Stimulated activated CD8-positive, alpha-beta memory T cell treated with anti-CD3 and anti-CD28 coated beads, Interleukin-7, amount 100 ng/mL, for 4 hours (primary cell): ENCODE results near the gene CEBPA.

Source experiments
- DNase-seq, 2 donors: peaks; one replicate each; pipeline ENCODE4 v3.0.0-alpha.2; 2020; ENCODE audit warnings: low read depth in 2 of 2

Gene CEBPA

DNA sequence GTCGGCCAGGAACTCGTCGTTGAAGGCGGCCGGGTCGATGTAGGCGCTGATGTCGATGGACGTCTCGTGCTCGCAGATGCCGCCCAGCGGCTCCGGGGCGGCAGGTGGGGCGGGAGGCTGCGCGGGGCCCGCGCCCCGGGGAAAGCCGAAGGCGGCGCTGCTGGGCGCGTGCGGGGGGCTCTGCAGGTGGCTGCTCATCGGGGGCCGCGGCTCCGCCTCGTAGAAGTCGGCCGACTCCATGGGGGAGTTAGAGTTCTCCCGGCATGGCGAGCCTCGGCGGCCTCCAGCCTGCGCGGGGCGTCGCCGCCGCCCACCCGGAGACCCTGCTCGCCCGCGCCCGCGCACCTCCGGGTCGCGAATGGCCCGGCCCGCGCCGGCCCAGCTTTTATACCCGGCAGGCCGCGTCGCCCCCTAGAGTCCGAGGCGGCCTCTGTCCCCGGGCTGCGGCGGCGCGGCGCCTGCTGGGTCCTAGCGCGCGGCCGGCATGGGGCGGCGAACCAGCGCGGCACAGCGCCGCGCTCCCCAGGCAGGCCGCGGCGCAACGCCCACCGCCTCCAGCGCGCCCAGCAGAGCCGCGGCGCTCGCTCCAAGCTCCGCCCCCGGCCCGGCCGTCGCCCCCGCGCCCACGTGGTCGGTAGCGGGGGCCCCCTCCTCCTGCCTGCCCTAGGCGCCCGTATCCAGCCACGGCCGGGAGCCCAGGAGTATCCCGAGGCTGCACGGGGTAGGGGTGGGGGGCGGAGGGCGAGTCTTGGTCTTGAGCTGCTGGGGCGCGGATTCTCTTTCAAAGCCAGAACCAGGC is at the start of gene CEBPA:
TSS of gene CEBPA (minus strand) at position 360 of the 799 bp plus-strand sequence. CDS start at position 240, 120 bp downstream.
- DNase-seq: peak in 1 of 2 donors; percentile 66

- no peak for DNase-seq
These were observed 48.4 kb upstream of the CEBPA start for GRCh38 chr19:33350538-33351309.

DNA sequence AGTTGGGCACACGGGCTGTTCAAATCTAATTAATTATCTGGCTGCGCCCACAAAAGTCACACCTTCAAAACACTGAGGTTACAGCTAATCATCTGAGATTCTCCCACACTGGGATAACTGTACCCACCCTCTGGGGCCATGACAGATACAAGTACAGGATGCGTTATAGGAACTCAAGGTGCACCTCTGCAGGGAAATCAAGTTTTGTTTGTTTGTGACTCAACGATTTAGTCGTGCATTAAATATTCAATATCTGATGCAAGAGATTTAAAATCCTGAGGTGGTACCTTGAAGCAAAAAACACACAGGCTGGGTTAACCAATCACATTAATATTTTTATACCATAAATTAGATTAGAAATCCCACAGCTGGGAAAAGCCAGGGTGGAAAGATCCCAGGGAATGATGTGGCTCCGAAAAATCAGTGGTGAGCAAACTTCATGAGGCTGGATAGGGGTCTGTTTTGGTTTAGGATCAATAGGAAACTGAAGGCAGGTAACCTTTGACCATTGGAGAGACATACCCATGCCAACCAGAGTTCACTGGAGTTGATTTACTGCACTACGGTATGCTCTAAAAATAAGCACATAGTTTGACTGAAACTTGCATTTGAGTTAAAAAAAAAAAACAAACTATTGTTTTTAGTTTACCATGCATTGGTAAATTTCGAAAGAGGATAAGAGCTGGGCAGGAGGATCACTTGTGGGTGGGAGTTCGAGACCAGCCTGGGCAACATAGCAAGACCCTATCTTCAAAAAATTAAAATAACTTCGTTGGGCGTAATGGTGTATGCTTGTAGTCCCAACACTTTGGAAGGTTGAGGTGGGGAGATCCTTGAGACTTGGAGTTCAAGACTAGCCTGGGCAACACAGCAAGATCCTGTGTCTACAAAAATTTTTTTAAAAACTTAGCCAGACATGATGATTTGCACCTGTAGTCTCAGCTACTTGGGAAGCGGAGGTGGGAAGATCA is 47.3 kb upstream of the CEBPA start:
- no peak for DNase-seq

GRCh38 chr19:33348301-33349010 is 46.1 kb upstream of the CEBPA start:
- DNase-seq: no peak

DNA sequence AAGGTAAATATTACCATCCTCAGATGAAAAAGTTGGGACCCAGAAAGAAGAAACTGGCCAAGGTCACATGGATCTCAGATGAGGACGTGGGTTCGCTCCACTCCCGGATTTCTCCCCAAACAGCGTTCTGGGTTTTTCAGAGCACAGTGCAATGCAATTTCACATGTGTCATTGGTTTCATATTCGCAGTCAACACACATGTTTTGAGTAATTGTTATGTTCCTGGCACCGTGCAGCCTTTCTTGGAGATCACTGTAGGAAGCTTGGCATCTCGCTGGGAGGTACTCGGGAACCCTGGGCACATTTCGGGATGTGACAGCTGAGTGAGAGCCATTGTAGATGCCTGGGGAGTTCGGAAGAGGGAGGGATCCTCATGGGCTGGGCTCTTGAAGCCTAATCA is 45.0 kb upstream of the CEBPA start:
- DNase-seq: no peak

DNA sequence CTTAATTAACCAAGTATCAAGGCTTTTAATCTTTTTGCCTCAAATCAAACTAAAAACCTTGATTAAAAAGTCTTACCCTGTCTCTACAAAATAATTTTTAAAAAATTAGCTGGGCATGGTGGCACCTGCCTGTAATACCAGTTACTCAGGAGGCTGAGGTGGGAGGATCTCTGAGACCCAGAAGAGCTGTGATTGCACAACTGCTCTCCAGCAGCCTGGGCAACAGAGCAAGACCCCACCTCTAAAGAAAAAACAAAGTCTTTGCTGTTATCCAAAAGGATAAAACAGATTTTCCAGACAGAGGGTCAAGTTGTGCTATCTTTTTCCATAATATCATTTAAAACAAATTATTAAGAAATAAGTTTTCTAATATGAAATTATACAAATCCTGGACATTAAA is 44.3 kb upstream of the CEBPA start:
- DNase-seq: no peak

GRCh38 chr19:33345163-33345562 is 42.8 kb upstream of the CEBPA start:
- DNase-seq: no peak

- no peak for DNase-seq
These were observed 42.2 kb upstream of the CEBPA start for GRCh38 chr19:33344573-33344925.

- DNase-seq: no peak
These were observed 41.7 kb upstream of the CEBPA start for GRCh38 chr19:33343859-33344572.

GRCh38 chr19:33343301-33343700 is 41.0 kb upstream of the CEBPA start:
- DNase-seq: no peak

GRCh38 chr19:33340991-33341390 is 38.7 kb upstream of the CEBPA start:
- DNase-seq: no peak

- no peak for DNase-seq
These were observed 37.0 kb upstream of the CEBPA start for GRCh38 chr19:33339016-33339984.

- DNase-seq: no peak
These were observed 33.1 kb upstream of the CEBPA start for GRCh38 chr19:33335446-33335845.

DNA sequence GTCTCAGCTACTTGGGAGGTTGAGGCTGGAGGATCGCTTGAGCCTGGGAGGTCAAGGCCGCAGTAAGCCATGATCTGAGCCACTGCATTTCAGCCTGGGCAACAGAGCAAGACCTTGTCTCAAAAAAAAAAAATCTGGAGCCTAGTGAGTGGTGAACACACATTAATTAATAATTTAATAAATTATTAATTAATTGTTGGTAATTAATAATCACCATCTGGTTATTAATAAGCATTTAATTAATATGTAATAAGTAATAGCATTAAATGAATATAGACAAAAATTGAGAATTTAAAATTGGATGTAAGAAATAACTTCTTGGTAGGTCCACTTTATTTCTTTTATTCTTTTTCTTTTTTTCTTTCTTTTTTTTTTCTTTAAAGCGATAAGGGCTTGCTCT is 31.9 kb upstream of the CEBPA start:
- no peak for DNase-seq

- no peak for DNase-seq
These were observed 31.3 kb upstream of the CEBPA start for GRCh38 chr19:33333642-33334041.

DNA sequence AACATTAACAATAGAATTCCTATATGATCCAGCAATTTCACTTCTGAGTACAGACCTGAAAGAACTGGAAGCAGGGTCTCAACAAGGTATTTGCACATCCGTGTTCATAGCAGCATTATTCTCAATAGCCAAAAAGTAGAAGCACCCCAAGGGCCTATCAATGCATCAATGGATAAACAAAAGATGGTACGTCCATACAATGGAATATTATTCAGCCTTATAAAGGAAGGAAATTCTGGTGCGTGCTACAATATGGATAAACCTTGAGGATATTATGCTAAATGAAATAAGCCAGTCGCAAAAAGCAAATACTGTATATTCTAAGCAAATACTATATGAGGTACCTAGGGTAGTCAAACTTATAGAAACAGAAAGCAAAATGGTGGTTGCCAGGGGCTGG is 30.8 kb upstream of the CEBPA start:
- DNase-seq: no peak

DNA sequence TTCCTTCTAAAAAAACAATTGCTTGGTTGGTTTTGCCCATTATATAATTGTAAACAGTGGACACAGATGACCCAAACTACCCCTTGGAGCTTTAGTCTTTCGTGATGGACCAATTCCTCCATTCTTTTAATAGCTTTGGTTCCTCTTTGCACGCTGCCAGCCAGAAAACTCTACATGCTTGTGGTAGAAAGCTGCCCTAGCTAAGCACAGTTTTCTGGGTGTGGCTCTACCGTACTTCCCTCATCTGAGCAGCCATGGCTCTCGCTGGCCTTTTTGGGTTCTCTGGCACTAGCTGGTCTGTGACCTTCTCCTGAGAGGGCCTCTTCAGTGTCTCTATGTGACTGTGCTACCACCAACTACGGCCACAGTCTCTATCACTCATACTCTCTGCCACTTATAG is 29.9 kb upstream of the CEBPA start:
- DNase-seq: no peak

DNA sequence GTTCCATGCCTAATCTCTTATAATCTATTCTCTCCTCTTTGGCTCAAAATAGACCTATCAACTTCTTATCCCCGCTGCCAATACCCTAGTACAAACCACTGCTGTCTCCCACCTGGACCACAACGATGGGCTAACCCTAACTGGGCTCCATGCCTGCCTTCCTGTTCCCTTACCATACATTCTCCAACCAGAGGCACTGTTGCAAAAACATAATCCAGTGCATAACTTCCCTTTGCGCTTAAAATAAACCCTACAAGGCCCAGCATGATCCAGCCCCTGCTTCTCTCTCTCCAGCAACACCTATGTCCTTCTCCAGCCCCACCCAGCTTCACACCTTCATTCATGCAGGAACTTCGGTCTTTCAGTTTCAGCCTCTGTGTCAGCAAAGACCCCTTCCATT is 27.4 kb upstream of the CEBPA start:
- no peak for DNase-seq

DNA sequence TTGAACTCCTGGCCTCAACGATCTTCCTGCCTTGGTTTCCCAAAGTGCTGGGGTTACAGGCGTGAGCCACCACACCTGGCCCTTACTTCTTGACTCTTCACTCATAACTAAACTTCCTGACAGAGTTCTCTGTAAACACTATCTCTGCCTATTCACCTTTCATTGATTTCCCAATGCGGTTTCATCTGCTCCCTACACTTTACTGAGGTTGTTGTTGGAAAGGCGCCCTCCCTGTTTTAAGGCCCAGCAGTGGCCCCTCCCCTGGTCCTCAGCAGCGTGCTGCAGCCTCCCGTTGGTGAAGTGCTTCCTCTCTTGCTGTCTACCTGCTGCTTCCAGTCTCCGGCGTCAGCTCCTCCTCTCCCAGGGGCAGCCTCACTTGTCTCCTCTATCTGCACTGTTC is 26.7 kb upstream of the CEBPA start:
- no peak for DNase-seq

- DNase-seq: no peak
These were observed 23.6 kb upstream of the CEBPA start for GRCh38 chr19:33325920-33326319.
